HS-27A (cell line): ENCODE results near the gene TGFA.

ENCODE experiments used
- DNase-seq: peaks from one replicate; pipeline ENCODE4 v3.0.0-alpha.2; 2012; ENCODE audit warnings: low read depth, missing footprints

Gene TGFA

DNA sequence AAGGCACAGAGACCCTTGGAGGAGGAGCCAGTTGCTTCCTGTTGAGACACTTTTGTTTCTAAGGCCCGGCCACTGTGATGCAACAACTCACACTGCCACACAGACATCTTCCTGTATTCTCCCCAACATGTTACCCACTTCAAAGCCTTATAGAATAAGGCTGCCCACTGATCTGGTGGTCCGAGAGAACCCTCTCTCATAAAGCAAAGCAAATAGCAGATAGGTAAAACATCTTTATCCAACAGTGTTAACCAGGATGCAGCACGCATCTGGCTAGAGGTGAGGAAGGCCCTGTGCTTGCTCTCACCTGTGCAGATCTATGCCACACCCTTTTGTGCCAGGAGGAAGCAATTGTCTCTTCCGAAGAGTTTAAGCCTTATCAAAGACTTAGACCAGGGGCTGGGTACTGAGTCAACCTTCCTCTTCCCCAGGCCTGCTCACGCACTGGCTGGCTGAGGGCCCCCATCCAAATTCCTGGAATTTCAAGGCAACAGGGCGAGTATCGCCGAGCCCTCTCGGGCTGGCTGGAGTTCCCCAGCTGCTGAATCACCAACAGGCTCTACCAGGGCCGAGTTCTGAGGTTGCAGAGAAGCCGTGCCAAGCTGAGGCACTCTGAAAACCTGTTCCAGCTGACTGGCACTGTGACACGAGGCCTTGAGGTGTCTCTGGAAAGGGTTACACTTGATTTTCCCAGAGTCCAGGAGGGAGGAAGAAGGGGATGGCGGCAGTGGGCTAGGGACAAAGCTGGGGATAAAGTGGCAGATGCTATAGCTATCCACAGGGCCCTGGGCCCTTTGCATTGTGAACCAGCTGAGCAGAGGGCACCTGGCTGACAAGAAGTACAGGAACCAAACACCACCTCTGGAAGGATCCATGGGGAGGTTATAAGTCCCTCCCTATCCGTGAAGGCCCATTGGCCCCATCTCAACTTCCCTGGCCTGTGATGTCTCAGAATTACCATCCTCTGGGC, 29.3 kb downstream of the TGFA start:
- peak; percentile 77 for DNase-seq

DNA sequence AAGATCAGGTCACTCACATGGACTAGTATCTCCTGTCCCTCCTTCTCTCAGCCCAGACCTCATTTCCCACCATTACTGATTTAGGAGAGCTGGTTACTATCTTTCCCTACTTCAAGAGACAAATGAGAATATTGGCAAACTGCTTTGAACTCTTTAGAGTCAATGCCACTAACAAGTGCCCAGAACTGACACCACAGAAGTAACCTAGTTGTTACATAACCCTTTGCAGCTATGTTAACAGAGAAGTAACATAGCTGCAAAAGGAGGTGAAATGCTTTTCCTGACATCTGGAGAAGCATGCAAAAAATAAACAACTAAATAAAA, 30.0 kb downstream of the TGFA start:
- no peak for DNase-seq

DNA sequence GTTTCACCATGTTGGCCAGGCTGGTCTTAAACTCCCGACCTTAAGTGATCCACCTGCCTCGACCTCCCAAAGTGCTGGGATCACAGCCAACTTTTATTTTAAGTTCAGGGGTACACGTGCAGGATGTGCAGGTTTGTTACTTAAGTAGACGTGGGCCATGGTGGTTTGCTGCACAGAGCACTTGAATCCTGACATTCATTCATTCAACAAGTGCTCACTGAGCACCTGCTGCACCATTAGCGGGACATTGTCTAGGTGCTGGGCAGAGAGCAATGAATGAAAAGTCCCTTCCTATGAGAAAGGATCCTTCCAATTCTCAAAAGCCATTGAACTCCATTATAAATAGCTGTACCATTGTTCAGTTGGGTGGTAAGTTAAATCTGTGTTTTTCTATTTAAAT, 31.0 kb downstream of the TGFA start:
- DNase-seq, result no peak

DNA sequence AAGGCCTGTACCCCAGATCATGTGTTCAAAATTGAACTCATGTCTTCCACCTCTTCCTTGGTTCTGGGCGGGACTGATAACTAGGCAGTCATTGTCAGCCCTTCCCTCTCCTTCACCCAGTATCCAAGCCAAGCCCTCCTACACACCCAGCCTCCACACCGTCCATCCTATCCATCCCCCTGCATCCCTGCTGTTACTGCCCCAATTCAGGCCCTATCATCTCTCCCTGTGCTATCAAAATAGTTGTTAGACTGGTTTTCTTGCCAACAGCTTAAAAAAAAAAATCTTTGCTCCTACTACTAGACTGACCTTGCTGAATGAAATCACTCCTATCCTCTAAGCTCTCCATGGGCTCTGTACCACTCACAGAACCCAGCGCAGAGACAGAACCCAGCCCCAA, 32.8 kb downstream of the TGFA start:
- no peak for DNase-seq

DNA sequence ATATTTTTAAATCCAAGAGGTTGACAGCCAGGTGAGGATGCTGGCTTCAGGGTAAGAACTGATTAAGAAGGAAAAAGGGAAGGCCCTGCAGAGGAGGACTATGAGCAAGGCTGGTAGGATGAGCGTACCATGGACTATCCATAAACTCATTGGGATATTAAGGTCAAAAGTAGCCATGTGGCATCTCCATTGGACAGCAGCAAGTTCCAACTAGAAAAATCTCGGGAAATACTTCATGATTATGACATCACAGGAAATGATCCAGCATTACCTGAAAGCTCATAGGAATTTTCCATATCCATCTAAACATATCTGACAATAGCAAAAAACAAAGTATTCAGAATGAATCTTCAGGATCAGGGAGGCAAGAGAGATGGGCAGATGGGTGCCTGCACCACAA, 34.2 kb downstream of the TGFA start:
- DNase-seq, result no peak

DNA sequence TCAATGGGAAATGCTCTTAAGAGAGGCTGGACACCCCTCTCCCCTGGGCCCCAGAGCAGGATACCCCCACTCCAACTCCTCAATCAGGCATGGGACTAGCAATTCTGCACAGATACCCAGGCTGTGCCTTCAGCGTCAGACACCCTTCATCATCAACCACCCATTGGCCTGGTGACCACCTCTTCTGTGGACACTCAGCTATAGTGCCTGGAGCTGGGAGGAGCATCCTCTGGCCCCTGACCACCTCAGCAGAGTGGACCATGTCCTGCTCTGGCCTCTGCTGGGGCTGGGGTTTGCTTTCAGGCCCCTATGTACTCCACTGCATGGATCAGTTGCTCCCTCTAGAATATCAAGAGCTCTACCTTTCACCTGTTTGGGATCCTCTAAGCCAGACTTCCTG, 35.1 kb downstream of the TGFA start:
- DNase-seq, result no peak

DNA sequence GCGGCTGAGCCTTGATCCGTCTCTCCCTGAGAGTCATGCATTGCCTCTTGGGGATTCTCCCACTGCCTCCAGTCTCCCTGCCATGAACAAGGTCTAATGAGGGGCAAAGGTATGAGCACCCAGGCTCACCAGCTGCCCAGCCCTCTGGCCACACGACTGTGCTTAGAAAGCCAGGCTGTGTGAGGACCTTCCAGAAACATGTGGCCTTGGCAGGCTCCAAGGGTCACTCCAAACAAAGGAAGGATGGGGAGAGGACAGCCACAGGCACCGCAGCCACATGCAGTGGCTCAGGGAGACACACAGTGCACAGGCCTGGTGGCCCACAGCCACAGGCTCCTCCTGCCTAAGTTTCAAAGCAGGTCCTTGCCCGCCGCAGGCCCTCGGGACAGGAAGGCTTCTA, 35.8 kb downstream of the TGFA start:
- DNase-seq, result no peak

DNA sequence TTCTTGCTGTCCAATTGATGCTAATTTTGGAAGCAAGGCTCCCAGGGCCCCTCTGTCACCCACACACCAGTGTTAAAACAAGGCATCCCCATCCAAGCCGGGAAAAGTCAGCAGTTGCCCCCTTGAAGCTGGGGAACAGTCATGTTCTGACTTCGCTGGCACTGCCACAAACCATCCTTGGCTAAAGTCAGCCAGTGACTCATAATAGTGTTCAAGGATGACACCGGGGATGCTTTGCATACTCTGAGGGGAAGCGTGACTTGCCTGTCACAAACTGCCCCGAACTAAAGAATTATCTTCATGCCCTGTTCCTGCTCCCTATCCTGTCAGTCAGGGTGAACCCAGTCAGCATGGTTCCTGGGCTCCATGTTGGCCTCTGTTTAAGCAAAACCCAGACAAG, 37.0 kb downstream of the TGFA start:
- no peak for DNase-seq

DNA sequence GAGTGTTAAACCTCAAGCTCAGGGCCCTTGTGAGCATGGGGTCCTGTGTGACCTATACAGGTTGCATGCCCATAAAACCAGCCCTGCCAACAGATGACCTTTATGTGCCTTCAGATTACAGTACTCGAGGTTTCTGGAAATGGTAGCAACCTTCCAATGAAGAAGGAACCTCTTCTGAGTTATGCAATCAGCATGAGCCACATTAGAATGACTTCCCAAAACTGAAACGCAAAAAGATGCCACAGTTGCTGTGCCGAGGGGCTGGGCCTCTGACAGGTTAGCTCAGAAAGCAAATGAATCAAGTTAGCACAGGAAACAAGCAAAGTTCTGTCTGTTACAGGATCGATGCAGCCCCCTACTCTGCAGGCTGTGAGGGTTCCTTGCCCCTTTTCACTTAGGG, 37.7 kb downstream of the TGFA start:
- no peak for DNase-seq

DNA sequence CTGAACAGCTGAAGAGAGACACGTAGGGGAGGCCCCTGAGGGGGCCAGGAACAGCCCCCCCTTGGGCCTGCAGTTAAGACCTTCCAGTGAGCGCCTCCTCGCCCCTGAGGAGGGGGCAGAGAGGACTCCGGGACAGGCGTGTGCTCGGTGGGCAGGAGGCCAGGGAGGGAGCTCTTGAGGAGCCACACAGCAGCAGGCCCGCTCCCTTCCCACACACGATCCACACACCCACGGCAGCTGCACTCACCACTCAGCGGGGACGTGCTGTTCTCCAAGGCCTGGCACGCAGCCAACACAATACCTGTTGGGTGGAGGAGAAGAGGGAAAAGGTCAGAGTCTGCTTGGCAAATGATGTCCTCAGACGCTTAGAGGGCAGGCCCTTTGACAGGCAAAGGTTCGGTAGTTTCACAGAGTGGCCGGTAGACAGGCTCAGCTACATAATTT, 39.0 kb downstream of the TGFA start:
- DNase-seq, result no peak

DNA sequence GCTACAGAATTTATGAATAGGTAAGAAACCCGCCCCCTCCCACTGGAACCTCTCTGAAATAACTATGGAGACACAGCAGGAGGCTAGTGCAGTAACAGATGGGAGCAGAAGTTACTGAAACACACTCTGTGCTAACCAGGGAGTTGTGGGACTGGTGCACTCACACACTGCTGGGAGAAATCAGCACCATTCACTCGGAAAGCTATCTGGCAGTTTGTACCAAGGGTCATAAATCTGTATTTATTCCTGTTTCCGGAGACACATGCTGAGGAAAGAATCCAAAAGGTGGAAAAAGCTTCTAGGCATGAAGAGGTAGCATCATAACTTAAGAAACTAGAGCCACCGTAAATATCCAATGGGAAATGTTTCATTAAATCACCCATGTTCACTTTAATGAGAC, 39.9 kb downstream of the TGFA start:
- DNase-seq, result no peak

DNA sequence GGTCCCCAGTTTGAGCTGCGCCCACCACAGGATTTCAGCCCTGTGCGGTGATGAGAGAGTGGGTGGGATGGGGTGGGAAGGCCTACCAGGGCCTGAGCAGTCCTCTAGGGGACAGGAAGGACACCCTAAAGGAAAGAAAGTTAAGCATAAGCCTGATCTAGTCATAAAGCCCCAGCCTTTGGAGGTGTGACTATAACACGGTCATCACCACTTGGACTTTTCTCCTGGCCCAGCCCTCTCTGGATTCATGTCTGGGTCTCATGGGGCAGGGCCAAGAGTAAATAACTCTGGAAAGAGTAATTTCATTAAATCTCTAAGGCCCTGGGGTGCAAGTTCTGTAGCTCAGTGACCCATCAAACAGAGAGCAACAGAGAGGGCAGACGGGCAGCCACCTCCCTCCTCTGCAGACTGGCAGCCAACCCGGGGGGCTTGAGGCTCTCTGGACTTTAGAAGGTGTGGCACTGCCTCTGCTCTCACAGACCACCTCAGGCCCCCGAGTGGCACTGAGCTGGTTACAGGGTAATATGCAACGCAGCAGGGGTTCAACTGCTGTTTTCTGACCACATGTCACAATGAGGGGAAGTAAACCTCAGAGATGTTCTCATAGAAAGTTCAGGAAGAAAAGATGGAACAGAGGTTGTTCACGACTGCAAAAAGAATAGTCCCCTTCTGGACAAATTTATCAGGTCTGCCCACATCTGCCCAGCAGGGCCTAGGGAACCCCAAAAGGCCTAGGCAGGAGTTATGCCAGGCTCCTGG, 41.5 kb downstream of the TGFA start:
- no peak for DNase-seq

DNA sequence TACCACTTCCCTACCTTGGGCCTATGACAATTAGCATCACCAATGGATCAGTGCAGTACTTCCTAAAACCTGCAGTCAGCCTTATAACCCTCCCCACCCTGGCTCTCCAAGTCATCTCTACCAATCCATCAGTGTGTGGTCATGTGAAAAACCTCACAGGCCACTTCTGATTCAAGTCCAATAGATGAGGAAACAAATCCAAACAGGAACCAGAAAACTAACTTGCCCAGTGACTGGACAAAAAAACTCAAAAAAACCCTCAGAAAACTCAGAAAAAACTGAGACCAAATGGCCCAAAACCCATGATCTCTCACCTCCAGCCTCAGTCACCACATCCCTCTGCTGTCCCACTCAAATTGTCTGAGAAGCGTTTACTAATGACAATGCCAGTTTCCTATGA, 43.3 kb downstream of the TGFA start:
- DNase-seq, result no peak

DNA sequence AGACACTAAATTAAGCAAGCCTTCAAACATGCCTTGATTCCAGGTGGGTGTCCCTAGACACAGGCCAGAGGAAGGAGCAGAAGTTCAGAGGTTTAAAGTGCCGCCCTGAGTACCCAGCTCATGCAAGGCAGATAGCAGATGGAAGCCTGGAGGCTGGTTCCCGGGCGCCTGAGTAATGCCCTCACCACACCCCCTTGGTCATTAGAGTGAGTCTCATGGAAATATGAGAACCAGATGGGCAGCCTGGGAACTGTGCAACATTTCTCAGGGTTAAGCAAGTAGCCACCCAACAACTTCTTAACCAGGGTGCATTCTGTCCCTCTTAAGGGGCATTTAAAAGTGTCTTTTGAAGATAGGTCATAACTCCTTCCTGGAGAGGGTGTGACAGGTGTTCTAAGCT, 44.1 kb downstream of the TGFA start:
- no peak for DNase-seq

DNA sequence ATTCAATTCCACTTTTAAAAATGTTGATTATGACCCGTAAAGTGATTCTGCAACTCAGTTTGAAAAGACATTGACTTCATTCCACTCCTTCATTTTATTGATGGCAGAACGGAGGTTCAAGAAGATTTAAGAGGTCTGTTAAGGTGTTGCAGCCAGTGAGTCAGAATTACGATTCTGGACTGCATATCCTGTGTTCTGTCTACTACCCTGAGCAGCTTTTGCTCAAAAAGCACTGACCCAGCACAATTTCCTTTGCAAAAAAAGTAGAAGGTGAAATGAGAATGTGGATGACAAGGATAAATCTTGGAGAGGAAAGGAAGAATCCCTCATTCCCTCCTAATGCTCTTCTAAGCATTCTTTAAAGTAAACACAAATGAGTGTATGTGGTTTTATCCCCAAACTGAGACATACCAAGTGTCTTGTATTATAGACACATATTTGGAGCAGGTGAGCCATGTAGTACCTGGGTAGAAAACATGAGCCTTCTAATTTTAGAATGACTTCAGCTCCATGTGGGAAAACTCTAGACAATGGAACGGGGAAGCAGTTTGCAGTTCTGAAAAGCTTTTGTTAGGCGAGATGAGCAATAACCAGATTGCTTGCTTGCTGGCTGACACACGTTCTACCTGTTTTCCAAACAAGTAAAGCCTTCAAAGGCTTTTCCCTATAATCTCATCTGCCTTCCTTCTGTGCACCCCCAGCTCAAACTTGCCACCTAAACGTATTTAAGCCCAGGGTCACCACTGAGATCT, 44.7 kb downstream of the TGFA start:
- DNase-seq, result no peak

DNA sequence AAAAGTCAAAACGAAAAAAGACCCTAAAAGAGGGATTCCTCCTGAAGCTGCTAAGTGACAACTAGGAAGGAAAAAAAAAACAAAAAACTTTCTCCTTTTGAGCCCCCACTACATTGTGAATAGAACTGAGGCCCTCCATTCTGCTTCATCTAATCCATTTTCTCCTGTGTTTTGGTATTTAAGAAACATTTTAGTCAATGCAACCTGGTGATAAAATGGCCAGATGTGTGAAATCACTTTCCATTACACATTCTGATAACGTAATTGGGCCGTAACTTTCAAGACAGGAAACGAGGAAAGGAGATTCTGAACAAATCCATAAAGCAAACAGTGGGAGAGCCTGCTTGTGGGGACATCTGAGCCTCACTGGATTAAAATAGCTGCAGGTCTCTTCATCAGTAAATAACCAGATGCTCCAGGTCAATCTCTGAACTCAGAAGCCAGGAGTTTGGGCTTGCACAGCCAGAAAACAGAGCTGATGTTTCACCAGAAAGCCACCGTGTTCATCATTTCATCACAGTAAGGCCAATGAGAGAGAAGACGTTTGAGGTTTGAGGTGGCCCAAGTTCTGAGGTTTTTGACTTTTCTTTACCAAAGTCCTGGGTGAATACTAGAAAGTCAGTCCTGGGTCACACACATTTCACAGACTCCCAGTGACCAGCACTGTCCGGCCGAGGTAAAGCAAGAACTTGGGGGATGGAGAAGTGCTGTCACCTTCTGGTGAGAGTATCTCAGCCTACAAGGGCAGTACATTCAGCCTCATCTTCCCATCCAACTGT, 47.8 kb downstream of the TGFA start:
- no peak for DNase-seq

DNA sequence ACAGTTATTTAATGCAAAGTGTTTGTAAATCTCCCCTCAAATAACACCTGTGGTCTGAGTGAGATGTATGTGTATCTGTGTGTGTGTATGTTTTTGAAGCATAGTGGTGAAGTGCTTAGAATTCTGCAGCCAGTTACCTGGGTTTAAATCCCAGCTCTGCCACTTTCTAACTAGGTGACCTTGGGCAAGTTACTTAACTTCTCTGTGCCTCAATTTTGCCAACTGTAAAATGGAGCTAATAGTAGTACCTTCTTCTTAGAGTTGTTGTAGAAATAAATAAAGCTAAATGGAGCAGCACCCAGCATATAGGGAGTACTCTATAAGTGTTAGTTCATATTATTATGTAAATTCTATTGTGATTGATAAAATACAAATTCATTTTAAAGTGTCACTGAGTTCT, 48.9 kb downstream of the TGFA start:
- DNase-seq, result no peak

DNA sequence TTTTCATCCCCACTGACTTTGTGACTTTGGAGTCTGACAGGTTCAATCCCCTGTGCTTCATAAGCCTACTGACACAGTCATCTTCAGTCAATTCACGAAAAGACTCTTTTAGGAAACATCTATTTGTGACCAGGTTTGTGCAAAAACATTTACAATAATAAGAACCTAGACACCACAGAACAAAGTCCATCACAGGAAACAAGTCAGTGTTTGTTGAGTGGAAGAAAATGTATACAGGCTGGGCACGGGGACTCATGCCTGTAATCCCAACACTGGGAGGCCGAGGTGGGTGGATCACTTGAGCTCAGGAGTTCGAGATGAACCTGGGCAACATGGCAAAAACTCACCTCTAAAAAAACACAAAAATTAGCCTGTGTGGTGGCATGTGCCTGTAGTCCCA, 49.7 kb downstream of the TGFA start:
- DNase-seq, result no peak

DNA sequence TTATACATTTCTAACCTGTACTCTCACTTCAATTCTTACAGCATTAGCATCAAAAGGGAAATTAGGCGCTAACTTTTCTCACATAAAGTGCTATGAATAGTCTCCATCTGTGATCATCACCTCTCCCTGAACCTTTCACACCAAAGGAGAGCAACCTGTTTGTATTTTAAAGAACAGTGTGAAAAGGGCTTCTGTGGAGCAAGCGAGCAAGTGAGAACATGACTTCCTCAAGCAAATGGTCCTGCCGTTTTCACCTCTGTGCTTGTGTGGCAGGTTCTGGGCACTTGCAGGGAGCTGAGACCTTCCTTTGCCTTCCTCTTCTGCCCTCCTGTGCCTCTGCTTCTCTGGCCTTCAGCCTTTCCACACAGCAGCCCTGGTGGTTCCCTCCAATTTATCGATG, 51.9 kb downstream of the TGFA start:
- DNase-seq, result no peak

DNA sequence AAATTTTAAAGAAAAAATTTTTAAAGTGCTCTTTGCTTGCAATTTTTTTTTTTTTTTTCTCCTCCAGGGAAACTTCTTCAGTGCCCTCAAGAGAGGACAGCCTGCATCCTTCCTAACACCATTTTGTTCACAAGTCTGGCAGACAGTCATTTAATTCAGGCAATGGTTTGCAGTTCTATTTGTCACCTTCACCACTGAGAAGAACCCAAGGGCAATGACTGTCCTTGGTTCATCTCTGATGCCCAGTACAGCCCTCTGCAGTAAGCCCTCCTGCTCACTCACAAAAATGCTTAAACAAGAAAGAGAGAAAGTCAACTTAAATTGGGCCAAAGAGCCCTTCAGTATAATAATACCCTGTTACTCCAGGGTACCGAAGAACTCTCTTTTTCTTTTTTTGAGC, 52.4 kb downstream of the TGFA start:
- no peak for DNase-seq

DNA sequence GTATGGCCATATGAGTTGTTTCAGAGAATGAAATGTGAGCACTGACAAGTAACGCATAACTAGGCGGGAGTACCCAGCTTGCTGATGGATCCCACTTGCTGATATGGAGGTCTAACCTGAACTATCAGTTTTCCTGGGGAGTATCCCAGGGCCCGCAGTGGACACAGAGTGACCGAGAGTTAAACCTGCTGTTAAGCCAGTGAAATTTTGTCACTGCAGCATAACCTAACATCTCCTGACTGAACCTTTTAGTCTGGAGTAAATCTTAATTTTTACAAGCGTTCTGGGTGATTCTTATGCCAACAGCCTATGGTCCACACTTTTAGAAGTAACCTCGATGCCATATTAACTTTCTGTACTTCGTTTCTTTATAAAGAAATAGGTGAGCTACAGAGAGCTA, 54.4 kb downstream of the TGFA start:
- no peak for DNase-seq

DNA sequence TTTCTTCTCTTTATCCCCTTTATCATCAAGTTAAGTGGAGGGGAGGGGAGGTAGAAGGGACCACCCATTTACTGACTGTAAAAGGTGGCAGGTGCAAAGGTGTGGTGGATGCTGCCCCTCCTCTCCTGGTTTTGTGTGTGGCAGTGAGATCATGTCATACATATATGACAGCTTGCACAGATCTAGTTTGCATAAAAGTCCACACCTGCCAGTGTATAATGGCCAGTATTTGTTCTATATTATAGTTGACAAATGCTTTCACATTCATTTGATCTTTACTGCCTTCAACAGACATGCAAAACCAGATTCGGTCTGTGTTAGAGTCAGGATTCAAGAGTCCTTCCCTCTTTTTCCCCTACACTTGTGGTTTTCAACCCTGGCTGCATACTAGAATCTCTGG, 55.1 kb downstream of the TGFA start:
- DNase-seq, result no peak
